Natural killer cell treated with Interleukin-12 subunit alpha and Interleukin-12 subunit beta and Interleukin-15 and Interleukin-18, amount 100 ng/mL, for 72 hours (primary cell): Measurements from ENCODE around the gene RNPEP. TPM values are rescaled to one million over a fixed set of nuclear protein-coding genes. Genes with fewer than 3 reads are reported as not detected.
A peak's percentile ranks its signal among the peaks of the same experiment; 100 is the strongest.
"Not testable (repeated sequence)": the region's sequence is repeated elsewhere in the genome, so short reads cannot be mapped to it uniquely, and the experiment has no call there.

Experiments used
- ATAC-seq, 2 donors: fragments of 150-1000 bp; cut with Tn5 transposase in 1 of 2; sonication (Bioruptor Pico), chemical (Tn5 transposase) in 1 of 2; 2 replicates each; pipeline ENCODE4 v1.10.0; 2021
- DNase-seq: peaks from one replicate; pipeline ENCODE4 v3.0.0; 2022; ENCODE audit warnings: low spot score
- H3K27ac Mint-ChIP-seq, 2 donors: 1 replicate in 1 of 2; 2 replicates in 1 of 2; pipeline ENCODE4 v1.8.0; 2022; ENCODE audit warnings: mixed read lengths in 2 of 2, mild to moderate bottlenecking in 1 of 2, moderate library complexity in 1 of 2
- H3K27me3 Mint-ChIP-seq, 2 donors: 1 replicate in 1 of 2; 2 replicates in 1 of 2; pipeline ENCODE4 v1.8.0; 2022; ENCODE audit warnings: mixed read lengths in 2 of 2
- H3K36me3 Mint-ChIP-seq: one replicate; pipeline ENCODE4 v1.8.0; 2022; ENCODE audit warnings: mixed read lengths
- H3K4me1 Mint-ChIP-seq, 2 donors: 1 replicate in 1 of 2; 2 replicates in 1 of 2; pipeline ENCODE4 v1.8.0; 2022; ENCODE audit warnings: low read depth in 2 of 2, mixed read lengths in 2 of 2, mild to moderate bottlenecking in 1 of 2
- H3K4me3 Mint-ChIP-seq: one replicate; pipeline ENCODE4 v1.8.0; 2022; ENCODE audit warnings: mixed read lengths
- H3K9me3 Mint-ChIP-seq: 2 replicates; pipeline ENCODE4 v1.8.0; 2022; ENCODE audit warnings: mixed read lengths
- total RNA-seq, 2 donors: library from RNA; stranded (reverse); gene quantifications; one replicate each; pipeline ENCODE4 v1.2.3, GENCODE V29; 2022

RNPEP gene
- total RNA-seq, 2 donors from 2014 or later, result 50.1 to 54.3 TPM

DNA sequence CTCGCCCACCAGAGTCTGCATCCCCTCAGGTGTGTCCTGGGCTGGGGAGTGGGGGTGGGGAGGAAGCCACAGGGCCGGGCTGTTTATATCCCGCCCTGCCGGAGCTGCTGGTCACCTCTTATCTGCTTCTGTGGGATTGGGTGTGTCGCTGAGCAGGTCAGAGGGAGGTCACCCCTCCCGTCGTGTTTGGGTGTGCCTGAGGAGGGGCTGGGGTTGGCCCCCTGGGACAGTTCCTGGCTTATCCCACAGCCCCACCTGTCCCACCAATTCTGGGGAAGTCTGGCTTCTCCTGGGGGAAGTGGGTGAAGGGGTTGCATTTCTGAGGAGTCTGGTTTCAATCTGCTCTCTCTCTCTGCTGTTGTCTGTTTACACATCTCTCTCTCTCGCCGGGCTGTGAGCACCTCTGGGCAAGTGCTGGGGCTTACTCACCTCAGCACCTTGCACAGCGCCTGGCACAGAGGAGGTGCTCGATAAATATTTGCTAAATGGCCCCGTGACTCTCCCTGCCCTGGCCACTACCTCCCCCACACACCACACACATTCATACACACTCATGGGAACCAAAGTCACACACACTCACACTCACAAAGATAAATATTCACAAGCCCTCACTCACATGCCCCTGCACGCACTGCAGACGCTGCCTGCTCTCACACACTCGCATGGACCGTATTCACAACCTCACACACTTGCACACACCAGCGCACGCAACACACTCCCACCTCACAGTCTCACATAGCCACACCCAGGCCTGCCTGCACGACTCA is 36.2 kb downstream of the RNPEP start:
- no peaks in the 10 kb centered on the region for H3K9me3 Mint-ChIP-seq
- H3K27ac Mint-ChIP-seq, result no peak overlapping the region
- peaks cover 6 to 11% of the 10 kb centered on the region in 2 donors for H3K4me1 Mint-ChIP-seq
- no peak overlapping the region for H3K4me3 Mint-ChIP-seq
- DNase-seq (no peak), ATAC-seq (peak in 1 of 2 donors; percentile 33)
- H3K36me3 Mint-ChIP-seq, result no peaks in the 10 kb centered on the region
- peaks cover 7 to 10% of the 10 kb centered on the region in 2 donors for H3K27me3 Mint-ChIP-seq

DNA sequence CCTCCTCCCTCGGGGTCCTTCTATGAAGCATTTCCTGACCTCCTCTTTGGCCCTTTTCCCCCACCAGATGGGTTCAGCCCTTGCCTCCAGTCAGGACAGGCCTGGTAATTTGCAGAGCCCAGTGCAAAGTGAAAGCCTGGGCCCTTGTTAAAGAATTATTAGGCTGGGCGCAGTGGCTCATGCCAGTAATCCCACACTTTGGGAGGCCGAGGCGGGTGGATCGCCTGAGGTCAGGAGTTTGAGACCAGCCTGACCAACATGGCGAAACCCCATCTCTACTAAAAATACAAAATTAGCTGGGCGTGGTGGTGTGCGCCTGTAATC is 36.7 kb downstream of the RNPEP start:
- not testable (repeated sequence) for H3K9me3 Mint-ChIP-seq, H3K4me3 Mint-ChIP-seq, H3K36me3 Mint-ChIP-seq, DNase-seq, ATAC-seq, H3K27ac Mint-ChIP-seq
- Mint-ChIP-seq H3K27me3 (peaks cover 7 to 10% of the 10 kb centered on the region in 2 donors), H3K4me1 (peaks cover 6 to 11% of the 10 kb centered on the region in 2 donors)

DNA sequence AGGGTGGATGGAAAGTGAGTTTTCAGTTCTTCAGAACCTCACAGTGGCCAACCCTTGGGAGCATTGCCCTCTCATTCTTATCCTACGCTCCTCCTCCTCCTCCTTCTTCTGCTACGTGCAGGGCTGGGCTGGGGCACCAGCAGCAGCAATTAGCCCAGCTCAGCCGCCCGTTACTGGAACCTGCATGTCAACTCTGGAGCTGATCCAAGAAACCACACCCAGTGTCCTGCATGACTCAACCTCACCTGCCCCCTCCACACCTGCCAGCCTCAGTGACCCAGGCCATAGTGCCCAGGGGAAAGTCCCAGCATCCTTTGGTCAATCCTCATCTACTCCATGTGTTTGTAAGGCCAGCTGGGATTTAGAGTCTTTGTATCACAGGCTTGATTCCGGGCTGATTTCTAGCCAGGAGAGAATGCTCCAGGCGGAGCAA is 40.6 kb downstream of the RNPEP start:
- H3K27ac Mint-ChIP-seq, result no peak overlapping the region
- peaks cover 7 to 10% of the 10 kb centered on the region in 2 donors for H3K27me3 Mint-ChIP-seq
- ATAC-seq, result peak in 1 of 2 donors; percentile 21
- H3K4me1 Mint-ChIP-seq, result peaks cover 6 to 11% of the 10 kb centered on the region in 2 donors
- H3K9me3 Mint-ChIP-seq, result no peaks in the 10 kb centered on the region
- H3K36me3 Mint-ChIP-seq, result no peaks in the 10 kb centered on the region
- no peak for DNase-seq
- H3K4me3 Mint-ChIP-seq, result no peak overlapping the region

DNA sequence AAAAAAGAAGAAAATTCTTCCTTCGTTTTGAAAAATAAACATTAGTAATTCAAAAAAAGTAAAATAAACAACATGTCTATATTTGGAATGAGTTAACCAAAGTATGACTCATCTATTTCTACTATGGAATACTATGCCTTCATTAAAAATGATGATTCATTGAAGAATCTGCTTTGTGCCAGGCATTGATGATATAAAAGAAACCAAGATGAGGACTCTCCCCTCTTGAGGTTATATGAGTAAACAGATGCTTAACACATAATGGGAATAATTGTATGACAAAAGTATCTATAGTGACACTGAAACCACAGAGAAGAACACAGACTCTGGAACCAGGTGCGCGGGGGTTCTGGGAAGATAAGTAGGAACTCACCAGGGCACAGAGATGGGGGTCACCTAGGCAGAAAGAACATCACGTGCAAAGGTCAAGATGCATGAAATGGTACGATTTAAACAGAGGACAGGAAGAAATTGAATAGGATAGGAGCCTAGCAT is 46.8 kb downstream of the RNPEP start:
- no peak overlapping the region for H3K27ac Mint-ChIP-seq
- no peak for ATAC-seq

DNA sequence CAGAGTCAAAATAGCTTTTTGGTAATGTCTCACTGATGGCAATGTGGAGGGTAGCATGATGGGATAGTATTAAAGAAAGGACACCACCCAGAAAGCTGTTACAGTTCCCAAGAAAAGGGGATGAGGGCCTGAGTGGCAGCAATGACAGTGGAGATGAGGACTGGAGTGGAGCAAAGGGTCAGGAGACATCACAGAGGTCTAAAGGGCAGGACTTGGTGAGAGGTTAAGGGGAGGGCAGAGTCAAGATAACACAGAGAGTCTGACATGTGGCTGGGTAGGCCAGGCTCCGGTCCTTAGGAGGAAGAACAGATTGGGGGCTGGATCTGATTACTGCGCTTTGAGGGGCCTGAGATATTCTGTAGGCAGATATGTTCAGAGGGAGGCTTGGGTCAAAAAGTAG is 47.3 kb downstream of the RNPEP start:
- Mint-ChIP-seq H3K36me3 (no peaks in the 10 kb centered on the region), H3K27me3 (peaks cover 7 to 9% of the 10 kb centered on the region in 2 donors), H3K4me1 (no peaks in the 10 kb centered on the region), H3K27ac (no peak overlapping the region), H3K4me3 (no peak overlapping the region), H3K9me3 (no peaks in the 10 kb centered on the region)
- DNase-seq (no peak), ATAC-seq (no peak)

More for the DNA sequence above, 46.8 kb downstream of the RNPEP start:
- Mint-ChIP-seq H3K36me3 (no peaks in the 10 kb centered on the region), H3K4me1 (no peaks in the 10 kb centered on the region), H3K27me3 (peaks cover 7 to 9% of the 10 kb centered on the region in 2 donors), H3K4me3 (no peak overlapping the region), H3K9me3 (no peaks in the 10 kb centered on the region)
- DNase-seq, result no peak

DNA sequence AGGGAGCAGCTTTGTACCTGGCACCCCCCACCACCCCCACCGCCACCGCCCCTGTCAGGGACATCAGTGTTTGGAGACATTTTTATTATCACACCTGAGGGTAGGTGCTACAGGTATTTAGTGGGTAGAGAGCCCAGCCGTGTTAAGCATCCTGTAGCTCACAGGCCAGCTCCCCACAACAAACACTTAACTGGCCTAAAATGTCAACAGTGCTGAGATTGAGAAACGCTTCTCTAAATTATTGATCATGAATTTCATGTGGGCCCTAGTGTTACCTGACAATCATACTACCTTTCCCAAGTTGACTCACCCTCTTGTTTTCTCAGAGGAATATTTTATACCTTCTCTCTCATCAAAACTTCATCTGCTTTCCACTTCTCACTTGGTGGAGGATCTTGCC is 49.3 kb downstream of the RNPEP start:
- Mint-ChIP-seq H3K36me3 (no peaks in the 10 kb centered on the region), H3K27ac (no peak overlapping the region)

DNA sequence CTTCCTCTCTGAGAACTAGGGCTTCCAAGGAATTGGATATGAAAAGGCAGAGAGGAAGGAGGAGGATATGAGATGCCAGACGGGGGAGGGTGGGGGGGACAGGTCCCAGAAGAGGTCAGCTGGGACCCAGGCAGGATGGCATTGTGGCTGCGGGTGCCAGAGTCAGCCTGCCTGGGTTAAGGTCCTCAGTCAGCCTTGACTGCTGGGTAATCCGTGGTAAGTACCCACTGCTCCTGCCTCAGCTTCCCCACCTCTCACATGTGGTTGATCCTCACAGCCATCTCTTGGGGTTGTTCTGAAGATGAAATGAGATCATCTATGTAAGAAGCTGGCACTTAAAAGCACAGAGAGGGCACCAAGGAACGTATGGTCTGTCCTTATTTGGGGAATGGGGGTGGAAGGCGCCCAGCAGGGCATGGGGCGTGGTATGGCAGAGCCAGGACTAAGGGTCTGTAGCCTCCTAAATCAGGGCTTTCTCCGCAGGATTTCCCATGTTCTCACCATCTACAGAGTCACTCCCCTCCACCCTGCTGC is 51.8 kb downstream of the RNPEP start:
- H3K9me3 Mint-ChIP-seq, result no peaks in the 10 kb centered on the region

More for the DNA sequence above, 49.3 kb downstream of the RNPEP start:
- ATAC-seq (no peak), DNase-seq (no peak)
- Mint-ChIP-seq H3K4me1 (no peaks in the 10 kb centered on the region), H3K27me3 (peaks cover 7 to 9% of the 10 kb centered on the region in 2 donors), H3K9me3 (no peaks in the 10 kb centered on the region), H3K4me3 (no peak overlapping the region)

DNA sequence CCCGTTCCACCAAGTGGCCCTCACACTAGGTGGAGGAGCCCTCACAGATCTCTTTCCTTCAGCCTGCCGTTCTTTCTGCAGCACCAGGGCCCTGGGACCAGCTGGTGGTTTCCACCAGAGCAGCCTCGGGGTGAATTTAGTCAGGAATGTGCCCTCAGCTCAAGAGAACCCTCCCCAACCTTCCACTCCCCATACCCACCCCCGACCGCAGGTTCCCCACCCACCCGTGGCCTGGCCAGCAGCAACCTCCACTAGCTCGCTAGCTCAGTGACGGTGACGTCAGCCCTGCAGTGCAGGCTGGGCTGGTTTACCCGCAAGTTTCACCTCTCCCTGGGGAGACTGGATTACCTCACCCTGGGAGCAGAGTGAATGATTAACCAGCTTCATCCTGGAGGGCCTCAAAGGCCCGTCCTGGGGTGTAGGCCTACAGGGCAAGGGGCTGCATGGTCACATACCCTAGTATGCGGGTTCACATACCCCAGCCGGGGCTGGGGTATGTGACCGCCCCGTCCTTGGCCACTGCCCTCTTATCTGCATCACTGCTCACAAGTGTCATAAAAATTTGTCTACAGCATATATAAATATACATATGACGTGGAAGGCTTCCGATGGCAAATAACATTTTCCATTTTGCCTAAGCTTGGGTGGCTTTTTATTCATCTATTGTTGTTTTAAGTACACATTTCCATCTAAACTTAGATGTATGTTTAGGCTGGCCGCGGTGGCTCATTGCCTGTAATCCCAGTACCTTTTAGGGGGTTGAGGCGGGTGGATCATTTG is 52.4 kb downstream of the RNPEP start:
- H3K27me3 Mint-ChIP-seq, result peaks cover 7 to 14% of the 10 kb centered on the region in 2 donors
- ATAC-seq (peak in 1 of 2 donors; percentile 56), DNase-seq (no peak)
- no peak overlapping the region for H3K4me3 Mint-ChIP-seq
- H3K4me1 Mint-ChIP-seq, result no peaks in the 10 kb centered on the region
- no peak overlapping the region for H3K27ac Mint-ChIP-seq
- no peaks in the 10 kb centered on the region for H3K36me3 Mint-ChIP-seq
- H3K9me3 Mint-ChIP-seq, result no peaks in the 10 kb centered on the region

More for the DNA sequence above, 51.8 kb downstream of the RNPEP start:
- Mint-ChIP-seq H3K27ac (no peak overlapping the region), H3K27me3 (peaks cover 7 to 14% of the 10 kb centered on the region in 2 donors), H3K36me3 (no peaks in the 10 kb centered on the region), H3K4me1 (no peaks in the 10 kb centered on the region), H3K4me3 (no peak overlapping the region)
- no peak for DNase-seq
- ATAC-seq, result no peak

DNA sequence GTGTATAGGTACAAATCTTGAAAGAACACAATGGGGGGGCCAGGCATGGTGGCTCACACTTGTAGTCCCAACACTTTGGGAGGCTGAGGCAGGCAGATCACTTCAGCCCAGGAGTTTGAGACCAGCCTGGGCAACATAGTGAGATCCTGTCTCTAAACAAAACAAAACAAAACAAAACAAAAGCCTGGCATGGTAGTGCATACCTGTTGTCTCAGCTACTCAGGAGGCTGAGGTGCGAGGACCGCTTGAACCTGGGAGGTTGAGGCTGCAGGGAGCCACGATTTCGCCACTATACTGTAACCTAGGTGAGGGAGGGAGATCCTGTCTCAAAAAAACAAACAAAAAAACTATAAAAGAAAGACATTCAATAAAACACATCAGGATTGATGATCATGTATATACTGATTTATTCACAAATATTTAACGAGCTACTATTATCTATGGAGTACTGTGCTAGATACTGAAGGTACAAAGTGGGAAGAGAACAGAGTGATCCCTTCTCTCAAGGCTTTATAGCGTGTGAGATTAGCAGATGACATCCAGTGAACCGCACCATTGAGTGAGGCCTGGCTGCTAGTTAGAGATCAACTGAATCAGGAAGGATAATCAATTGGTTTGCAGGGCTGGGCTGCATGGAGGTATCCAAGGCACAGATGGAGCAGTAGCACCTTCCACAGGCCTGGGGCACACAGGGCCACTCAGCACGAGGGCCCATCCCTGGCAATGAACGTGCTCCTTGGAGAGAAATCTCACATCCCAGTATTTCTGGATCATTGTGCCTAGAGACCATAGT is 54.3 kb downstream of the RNPEP start:
- ATAC-seq (no peak), DNase-seq (no peak)
- no peaks in the 10 kb centered on the region for H3K9me3 Mint-ChIP-seq
- no peak overlapping the region for H3K4me3 Mint-ChIP-seq
- peaks cover 3 to 14% of the 10 kb centered on the region in 2 donors for H3K27me3 Mint-ChIP-seq
- no peak overlapping the region for H3K27ac Mint-ChIP-seq
- H3K36me3 Mint-ChIP-seq, result no peaks in the 10 kb centered on the region
- no peaks in the 10 kb centered on the region for H3K4me1 Mint-ChIP-seq

DNA sequence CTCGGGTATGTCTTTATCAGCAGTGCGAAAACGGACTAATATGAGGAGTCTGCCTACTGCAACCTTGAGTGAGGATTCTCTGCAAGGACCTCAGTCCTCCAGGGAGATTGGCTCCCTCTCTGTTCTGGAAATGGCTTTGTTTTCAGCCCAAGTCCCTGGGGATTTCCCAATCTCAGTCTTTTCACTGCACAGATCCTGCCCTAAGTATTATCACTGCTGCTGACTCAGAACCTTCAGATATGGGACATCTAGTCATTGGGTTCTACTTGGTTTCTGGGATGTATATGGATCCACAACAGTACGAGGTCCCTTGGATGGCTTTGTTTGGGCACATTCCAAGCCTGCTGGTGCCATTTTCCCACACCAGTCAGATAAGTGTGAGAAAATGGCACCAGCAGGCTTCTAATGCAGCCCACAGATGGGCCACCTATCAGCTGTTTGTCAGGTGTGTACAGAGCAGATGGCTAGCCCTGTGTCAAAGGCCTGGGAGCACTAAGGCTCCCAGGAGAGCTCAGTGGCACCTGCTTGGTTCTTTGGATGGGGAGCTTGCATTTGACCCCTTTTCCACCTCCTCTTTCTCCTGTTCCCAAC is 55.4 kb downstream of the RNPEP start:
- no peak overlapping the region for H3K4me3 Mint-ChIP-seq
- H3K27ac Mint-ChIP-seq, result no peak overlapping the region
- no peaks in the 10 kb centered on the region for H3K4me1 Mint-ChIP-seq
- H3K36me3 Mint-ChIP-seq, result no peaks in the 10 kb centered on the region
- DNase-seq (peak; percentile 28), ATAC-seq (no peak)
- no peaks in the 10 kb centered on the region for H3K9me3 Mint-ChIP-seq
- peaks cover 3 to 14% of the 10 kb centered on the region in 2 donors for H3K27me3 Mint-ChIP-seq

DNA sequence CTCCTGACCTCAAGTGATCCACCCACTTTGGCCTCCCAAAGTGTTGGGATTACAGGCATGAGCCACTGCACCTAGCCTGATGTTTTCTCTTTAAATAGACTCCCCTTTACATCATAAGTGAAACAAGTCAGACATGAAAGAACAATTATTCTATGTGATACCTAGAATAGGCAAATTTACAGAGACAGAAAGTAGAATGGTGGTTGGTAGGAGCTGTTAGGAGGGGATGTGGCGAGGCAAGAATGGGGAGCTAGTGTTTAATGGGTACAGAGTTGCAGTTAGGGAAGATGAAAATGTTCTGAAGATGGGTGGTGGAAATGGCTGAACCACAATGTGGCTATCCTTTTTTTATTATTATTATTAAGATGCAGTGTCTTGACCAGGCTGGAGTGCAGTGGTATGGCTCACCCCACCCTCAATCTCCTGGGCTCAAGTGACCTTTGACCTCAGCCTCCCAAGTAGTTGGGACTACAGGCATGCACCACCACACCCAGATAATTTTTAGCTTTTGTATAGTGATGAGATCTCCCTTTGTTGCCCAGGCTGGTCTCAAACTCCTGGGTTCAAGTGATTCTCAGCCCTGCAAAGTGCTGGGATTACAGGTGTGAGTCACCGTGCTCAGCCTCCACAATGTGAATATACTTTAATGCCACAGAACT is 56.4 kb downstream of the RNPEP start:
- ATAC-seq, result no peak
- DNase-seq, result no peak
- Mint-ChIP-seq H3K4me3 (no peak overlapping the region), H3K27me3 (peaks cover under 1 to 10% of the 10 kb centered on the region in 2 donors), H3K9me3 (no peaks in the 10 kb centered on the region), H3K27ac (no peak overlapping the region), H3K4me1 (no peaks in the 10 kb centered on the region), H3K36me3 (no peaks in the 10 kb centered on the region)

DNA sequence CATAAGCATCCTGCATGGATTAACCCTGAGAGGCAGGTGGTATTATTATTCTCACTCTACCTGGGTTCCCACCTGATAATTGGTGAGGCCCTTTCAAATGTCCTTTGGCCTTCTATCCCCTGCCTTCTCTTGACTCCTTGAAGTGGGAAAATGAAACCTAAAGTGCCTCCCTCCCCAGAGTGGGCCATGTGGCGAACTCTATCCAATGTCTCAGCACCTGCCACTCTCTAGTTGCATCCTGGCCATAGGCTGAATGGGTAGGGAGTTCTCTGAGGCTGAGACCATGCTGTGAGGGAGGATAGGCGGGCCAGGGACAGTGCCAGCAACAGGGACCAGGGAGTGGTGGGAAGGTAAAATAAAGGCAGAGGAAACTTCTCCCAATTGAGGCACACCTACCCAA is 63.3 kb downstream of the RNPEP start:
- H3K4me3 Mint-ChIP-seq, result no peak overlapping the region
- peaks cover 0 to 3% of the 10 kb centered on the region in 2 donors for H3K4me1 Mint-ChIP-seq
- ATAC-seq (no peak), DNase-seq (no peak)
- peaks cover 3 to 7% of the 10 kb centered on the region in 2 donors for H3K27me3 Mint-ChIP-seq
- no peaks in the 10 kb centered on the region for H3K36me3 Mint-ChIP-seq
- no peaks in the 10 kb centered on the region for H3K9me3 Mint-ChIP-seq
- H3K27ac Mint-ChIP-seq, result no peak overlapping the region
